Measurements from ENCODE around the gene MSMP. TPM values are rescaled to one million over a fixed set of nuclear protein-coding genes. Genes with fewer than 3 reads are reported as not detected.

The MSMP gene
- total and polyA plus RNA-seq, 9 of the 15 experiments (the other 6 are each of a cell fraction or from before 2014, with no cell fraction given): 0.60 TPM; not detected in 8

DNA sequence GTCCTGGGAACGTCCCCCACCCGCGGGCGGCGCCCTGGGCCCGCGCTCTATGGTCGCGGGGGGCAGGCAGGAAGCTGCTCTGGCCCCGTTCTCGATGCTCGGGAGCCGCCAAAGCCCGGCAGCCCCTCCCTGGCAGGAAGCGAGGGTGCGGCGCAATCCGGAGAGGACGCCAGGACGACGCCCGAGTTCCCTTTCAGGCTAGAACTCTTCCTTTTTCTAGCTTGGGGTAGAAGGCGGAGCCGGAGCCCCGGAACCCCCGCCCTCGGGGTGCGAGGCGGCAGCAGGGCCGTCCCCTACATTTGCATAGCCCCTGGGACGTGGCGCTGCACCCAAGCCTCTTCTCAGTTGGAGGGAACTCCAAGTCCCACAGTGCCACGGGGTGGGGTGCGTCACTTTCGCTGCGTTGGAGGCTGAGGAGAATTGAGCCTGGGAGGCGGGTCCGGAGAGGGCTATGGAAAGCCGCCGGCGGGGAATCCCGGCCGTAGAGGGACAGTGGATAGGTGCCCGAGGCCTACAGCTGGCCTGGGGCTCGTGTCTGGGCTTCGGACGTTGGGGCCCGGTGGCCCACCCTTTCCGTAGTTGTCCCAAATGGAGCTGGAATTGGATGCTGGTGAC, 21.8 kb downstream of the MSMP start, which contains the start of the genes CREB3 and TLN1 (continued):
- TF ChIP-seq CBX3 (IDR thresholded peaks at IDR 0.05; ENCODE audit: borderline replicate concordance in 1 of 2, low read length in 2 of 2): no peak
- peak; percentile 97 for TF ChIP-seq SP2 (IDR thresholded peaks at IDR 0.05; ENCODE audit: extremely low read depth, low read depth, low read length, poor library complexity, severe bottlenecking)
- TF ChIP-seq ZNF584 (CRISPR knock-in tag; IDR thresholded peaks at IDR 0.05; ENCODE audit: low read depth): no peak
- no peak for TF ChIP-seq BACH1 (tag; IDR thresholded peaks at IDR 0.05)
- TF ChIP-seq ZFP1 (CRISPR knock-in tag; IDR thresholded peaks at IDR 0.05): no peak
- TF ChIP-seq ZNF165 (CRISPR knock-in tag; IDR thresholded peaks at IDR 0.05; ENCODE audit: borderline replicate concordance): no peak
- TF ChIP-seq MXI1 (IDR thresholded peaks at IDR 0.05; ENCODE audit: low read depth, low read length): no peak
- peak; percentile 60 for TF ChIP-seq HMGN3 (IDR thresholded peaks at IDR 0.05; ENCODE audit: borderline replicate concordance, extremely low read depth, insufficient read length, low read depth, low read length)
- no peak for TF ChIP-seq SRSF1 (IDR thresholded peaks at IDR 0.05; ENCODE audit: low read depth, low read length)
- no peak for TF ChIP-seq PPARD (CRISPR knock-in tag; IDR thresholded peaks at IDR 0.05)
- TF ChIP-seq FOXP4 (CRISPR knock-in tag; IDR thresholded peaks at IDR 0.05; ENCODE audit: borderline replicate concordance): no peak
- no peak for TF ChIP-seq TAF15 (IDR thresholded peaks at IDR 0.05; ENCODE audit: low read depth, low read length)
- TF ChIP-seq, protein P1, sequence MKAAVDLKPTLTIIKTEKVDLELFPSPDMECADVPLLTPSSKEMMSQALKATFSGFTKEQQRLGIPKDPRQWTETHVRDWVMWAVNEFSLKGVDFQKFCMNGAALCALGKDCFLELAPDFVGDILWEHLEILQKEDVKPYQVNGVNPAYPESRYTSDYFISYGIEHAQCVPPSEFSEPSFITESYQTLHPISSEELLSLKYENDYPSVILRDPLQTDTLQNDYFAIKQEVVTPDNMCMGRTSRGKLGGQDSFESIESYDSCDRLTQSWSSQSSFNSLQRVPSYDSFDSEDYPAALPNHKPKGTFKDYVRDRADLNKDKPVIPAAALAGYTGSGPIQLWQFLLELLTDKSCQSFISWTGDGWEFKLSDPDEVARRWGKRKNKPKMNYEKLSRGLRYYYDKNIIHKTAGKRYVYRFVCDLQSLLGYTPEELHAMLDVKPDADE (conservative IDR thresholded peaks at IDR 0.05; ENCODE audit: control insufficient read depth, low read depth, low read length): 0 out of 2 replicates have a peak, but pooled peaks have one; percentile 40
- TF ChIP-seq EP300 (IDR thresholded peaks at IDR 0.05; ENCODE audit: low read length): no peak
- no peak for TF ChIP-seq SMARCE1 (IDR thresholded peaks at IDR 0.05)
- TF ChIP-seq HMG20A (CRISPR knock-in tag; conservative IDR thresholded peaks at IDR 0.05): no peak
- no peak for TF ChIP-seq MBD1 (CRISPR knock-in tag; IDR thresholded peaks at IDR 0.05)
- no peak for TF ChIP-seq ZNF408 (CRISPR knock-in tag; IDR thresholded peaks at IDR 0.05; ENCODE audit: low read depth)
- TF ChIP-seq ARNT (IDR thresholded peaks at IDR 0.05): no peak
- no peak for TF ChIP-seq FUS (optimal IDR thresholded peaks at IDR 0.05; ENCODE audit: low read depth, low read length)
- no peak for TF ChIP-seq SIRT6 (IDR thresholded peaks at IDR 0.05; ENCODE audit: low read depth, low read length)
- no peak for TF ChIP-seq RCOR1 (IDR thresholded peaks at IDR 0.05; ENCODE audit: borderline replicate concordance in 1 of 2, low read depth in 2 of 2, low read length in 2 of 2)
- TF ChIP-seq DLX4 (CRISPR knock-in tag; IDR thresholded peaks at IDR 0.05): no peak
- TF ChIP-seq MEF2D (tag; conservative IDR thresholded peaks at IDR 0.05; ENCODE audit: low read depth): no peak

Data from K562 (cell line).